Stomach (tissue), 4 donors: ENCODE results near the gene PPEF2.
A peak's percentile ranks its signal among the peaks of the same experiment; 100 is the strongest.

ENCODE experiments used
- CTCF ChIP-seq, 7 experiments: fragments of 450-650 bp in 4 of 7; fragments of 200-600 bp in 3 of 7; sonication (generic) in 3 of 7; IDR thresholded peaks; one replicate each; pipeline ENCODE4 v1.5.1; 2016 to 2019; ENCODE audit warnings: antibody characterized with exemption in 7 of 7, control low read depth in 2 of 7, mild to moderate bottlenecking in 1 of 7
- EP300 ChIP-seq: sonication (generic); formaldehyde crosslinking; IDR thresholded peaks from one replicate; pipeline ENCODE4 v1.6.1; 2017; ENCODE audit warnings: antibody characterized with exemption

- TF ChIP-seq CTCF (IDR thresholded peaks at IDR 0.05), result peak in 4 of 7 experiments; percentile 17 to 71 (median 46)
- TF ChIP-seq EP300, result no peak
Observed at GRCh38 chr4:75940692-75941253, 38.5 kb upstream of the PPEF2 start, which contains the start of gene NAAA.
